EL (cell line): ENCODE measurements around the gene SLC7A11.
A peak's percentile ranks its signal among the peaks of the same experiment; 100 is the strongest.

ENCODE experiments used
- DNase-seq: peaks from one replicate; pipeline ENCODE4 v3.0.0-alpha.2; 2016

The SLC7A11 gene

GRCh38 chr4:138205531-138206233 is 36.5 kb downstream of the SLC7A11 start:
- no peak for DNase-seq

GRCh38 chr4:138204507-138204906 is 37.6 kb downstream of the SLC7A11 start:
- no peak for DNase-seq

- no peak for DNase-seq
Measured at GRCh38 chr4:138202686-138203085, 39.5 kb downstream of the SLC7A11 start.

GRCh38 chr4:138200236-138200590 is 41.9 kb downstream of the SLC7A11 start:
- no peak for DNase-seq

GRCh38 chr4:138199568-138200235 is 42.4 kb downstream of the SLC7A11 start:
- DNase-seq: no peak

GRCh38 chr4:138196153-138196552 is 46.0 kb downstream of the SLC7A11 start:
- no peak for DNase-seq

- no peak for DNase-seq
Measured at GRCh38 chr4:138193963-138194362, 48.2 kb downstream of the SLC7A11 start.

- DNase-seq: peak; percentile 48
Measured at GRCh38 chr4:138192113-138192512, 50.0 kb downstream of the SLC7A11 start.

GRCh38 chr4:138190452-138190858 is 51.7 kb downstream of the SLC7A11 start:
- no peak for DNase-seq

GRCh38 chr4:138189206-138189605 is 52.9 kb downstream of the SLC7A11 start:
- DNase-seq: no peak

GRCh38 chr4:138188406-138189084 is 53.6 kb downstream of the SLC7A11 start:
- no peak for DNase-seq

GRCh38 chr4:138185859-138186645 is 56.1 kb downstream of the SLC7A11 start:
- no peak for DNase-seq

GRCh38 chr4:138184886-138185285 is 57.3 kb downstream of the SLC7A11 start:
- DNase-seq: no peak

- peak; percentile 43 for DNase-seq
Measured at GRCh38 chr4:138182838-138183426, 59.2 kb downstream of the SLC7A11 start.

- no peak for DNase-seq
Measured at GRCh38 chr4:138181287-138181686, 60.9 kb downstream of the SLC7A11 start.

- DNase-seq: peak; percentile 20
Measured at GRCh38 chr4:138178566-138178965, 63.6 kb downstream of the SLC7A11 start.

- no peak for DNase-seq
Measured at GRCh38 chr4:138177278-138177968, 64.7 kb downstream of the SLC7A11 start.

- no peak for DNase-seq
Measured at GRCh38 chr4:138174981-138175794, 67.0 kb downstream of the SLC7A11 start.

- DNase-seq: peak; percentile 6
Measured at GRCh38 chr4:138164208-138164607, 77.9 kb downstream of the SLC7A11 start.

- no peak for DNase-seq
Measured at GRCh38 chr4:138163171-138163570, 79.0 kb downstream of the SLC7A11 start.

- DNase-seq: no peak
Measured at GRCh38 chr4:138162259-138162658, 79.9 kb downstream of the SLC7A11 start.
